ENCODE results near the gene GJB4.

Gene GJB4

DNA sequence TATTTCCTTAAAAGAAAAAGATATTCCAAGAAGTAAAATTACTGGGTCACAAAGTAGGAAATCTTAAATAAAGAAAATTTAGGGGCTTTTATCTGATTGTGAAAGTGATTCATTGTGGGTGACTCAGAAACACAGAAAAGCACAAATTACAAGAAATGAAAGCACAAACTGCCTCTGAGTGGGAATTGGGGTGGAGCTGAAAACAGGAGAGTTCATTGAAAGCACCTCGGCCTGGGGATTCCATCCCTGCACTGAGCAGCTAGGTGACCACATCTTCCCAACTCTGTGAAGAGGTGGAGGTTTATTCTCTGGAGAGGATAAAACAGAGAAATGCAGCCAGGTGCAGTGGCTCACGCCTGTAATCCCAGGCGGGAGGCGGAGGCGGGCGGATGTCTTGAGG, 40.7 kb downstream of the GJB4 start:
- Histone ChIP-seq H2AFZ (ENCODE audit: low read depth, low read length) (no peak overlapping the region), H3K23ac (ENCODE audit: low read length in 2 of 2) (no peak overlapping the region), H3K4me3 (ENCODE audit: insufficient read depth in 1 of 2, low read depth in 1 of 2, low read length in 2 of 2) (no peak overlapping the region), H3K14ac (ENCODE audit: low read length in 2 of 2) (no peak overlapping the region), H2AK5ac (ENCODE audit: low read length, severe bottlenecking) (no peak overlapping the region), H3K36me3 (ENCODE audit: control insufficient read depth in 1 of 2, insufficient read depth in 2 of 2, low read depth in 1 of 2, low read length in 2 of 2) (no peaks in the 10 kb centered on the region), H3K27me3 (ENCODE audit: control insufficient read depth in 1 of 2, insufficient read depth in 1 of 2, low read length in 2 of 2) (peaks cover 3 to 16% of the 10 kb centered on the region in 2 experiments), H2BK5ac (ENCODE audit: low read depth, low read length, poor library complexity, severe bottlenecking) (no peak overlapping the region), H2BK12ac (ENCODE audit: low read length in 2 of 2) (no peak overlapping the region), H2BK15ac (ENCODE audit: low read depth, poor library complexity, severe bottlenecking) (no peak overlapping the region), H4K8ac (ENCODE audit: low read length) (no peak overlapping the region), H2BK120ac (ENCODE audit: low read depth, low read length) (no peak overlapping the region), H4K91ac (ENCODE audit: low read length) (no peak overlapping the region), H3K18ac (ENCODE audit: low read depth in 1 of 2, low read length in 2 of 2) (no peak overlapping the region), H3K4me2 (ENCODE audit: low read length, poor library complexity, severe bottlenecking) (no peak overlapping the region), H3K9ac (ENCODE audit: low read length) (peak overlapping the region; percentile 22), H3K27ac (ENCODE audit: low read length, poor library complexity, severe bottlenecking) (no peak overlapping the region), H3K4me1 (ENCODE audit: control insufficient read depth, insufficient read depth, low read depth, low read length) (no peaks in the 10 kb centered on the region), H3K79me1 (replicated peaks; ENCODE audit: low read length, poor library complexity, severe bottlenecking) (no peaks in the 10 kb centered on the region), H3K9me3 (ENCODE audit: control insufficient read depth, low read length) (peaks cover 7% of the 10 kb centered on the region), H3K4ac (ENCODE audit: low read depth in 1 of 2, low read length in 2 of 2) (no peak overlapping the region)
- 90% methylated on average over 6 of the region's 6 CpGs for WGBS
- DNase-seq: no peak

DNA sequence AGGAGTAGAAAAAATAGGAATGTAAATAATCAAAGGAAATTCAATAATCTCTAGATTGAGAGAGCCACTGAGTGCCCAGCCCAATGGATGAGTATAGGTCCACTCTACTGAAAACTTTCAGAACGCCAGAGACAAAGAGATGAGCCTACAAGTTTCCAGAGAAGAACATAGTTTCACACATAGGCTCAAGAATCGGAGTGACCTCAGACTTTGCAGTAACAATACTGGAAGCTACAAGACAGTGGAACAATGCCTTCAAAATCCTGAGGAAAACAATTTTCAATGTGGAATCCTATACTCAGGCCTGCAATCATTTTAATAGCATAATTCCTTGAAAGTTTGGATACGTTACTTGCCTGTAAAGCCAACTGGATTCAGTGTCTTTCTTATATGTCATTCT, 44.2 kb downstream of the GJB4 start:
- H3K79me1 ChIP-seq (replicated peaks; ENCODE audit: low read length, poor library complexity, severe bottlenecking): no peaks in the 10 kb centered on the region
- no peak overlapping the region for H3K14ac ChIP-seq (ENCODE audit: low read length in 2 of 2)
- no peak for DNase-seq
- H2BK12ac ChIP-seq (ENCODE audit: low read length in 2 of 2): no peak overlapping the region
- no peak overlapping the region for H2BK120ac ChIP-seq (ENCODE audit: low read depth, low read length)
- no peak overlapping the region for H2AK5ac ChIP-seq (ENCODE audit: low read length, severe bottlenecking)
- H3K4me3 ChIP-seq (ENCODE audit: insufficient read depth in 1 of 2, low read depth in 1 of 2, low read length in 2 of 2): no peak overlapping the region
- no peaks in the 10 kb centered on the region for H3K27me3 ChIP-seq (ENCODE audit: control insufficient read depth in 1 of 2, insufficient read depth in 1 of 2, low read length in 2 of 2)
- H4K8ac ChIP-seq (ENCODE audit: low read length): no peak overlapping the region
- H3K4ac ChIP-seq (ENCODE audit: low read depth in 1 of 2, low read length in 2 of 2): no peak overlapping the region
- no peak overlapping the region for H2BK5ac ChIP-seq (ENCODE audit: low read depth, low read length, poor library complexity, severe bottlenecking)
- H3K18ac ChIP-seq (ENCODE audit: low read depth in 1 of 2, low read length in 2 of 2): no peak overlapping the region
- H3K23ac ChIP-seq (ENCODE audit: low read length in 2 of 2): no peak overlapping the region
- H3K9ac ChIP-seq (ENCODE audit: low read length): no peak overlapping the region
- H3K9me3 ChIP-seq (ENCODE audit: control insufficient read depth, low read length): peaks cover 7% of the 10 kb centered on the region
- no peak overlapping the region for H2AFZ ChIP-seq (ENCODE audit: low read depth, low read length)
- H3K27ac ChIP-seq (ENCODE audit: low read length, poor library complexity, severe bottlenecking): no peak overlapping the region
- H4K91ac ChIP-seq (ENCODE audit: low read length): no peak overlapping the region
- no peaks in the 10 kb centered on the region for H3K4me1 ChIP-seq (ENCODE audit: control insufficient read depth, insufficient read depth, low read depth, low read length)
- H3K36me3 ChIP-seq (ENCODE audit: control insufficient read depth in 1 of 2, insufficient read depth in 2 of 2, low read depth in 1 of 2, low read length in 2 of 2): no peaks in the 10 kb centered on the region
- no peak overlapping the region for H3K4me2 ChIP-seq (ENCODE audit: low read length, poor library complexity, severe bottlenecking)
- H2BK15ac ChIP-seq (ENCODE audit: low read depth, poor library complexity, severe bottlenecking): no peak overlapping the region
- WGBS: 75% methylated on average over 3 of the region's 3 CpGs

DNA sequence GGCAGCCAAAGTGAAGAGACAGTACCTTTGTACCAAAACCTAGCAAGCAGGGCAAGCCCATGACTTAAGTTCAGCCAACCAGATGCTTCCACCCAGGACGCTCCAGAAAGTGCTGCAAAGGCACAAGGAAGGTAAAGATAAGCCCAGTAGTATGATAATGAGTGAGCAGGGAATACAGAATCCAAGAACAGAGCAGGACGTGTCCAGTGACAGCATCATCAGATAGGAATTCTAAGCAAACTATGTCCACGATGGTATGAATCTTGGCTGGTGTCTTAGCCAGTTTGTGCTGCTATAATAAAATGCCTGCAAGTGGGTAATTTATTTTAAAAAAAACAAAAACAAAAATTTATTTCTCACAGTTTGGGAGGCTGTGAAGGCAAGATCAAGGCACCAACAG, 46.9 kb downstream of the GJB4 start:
- Histone ChIP-seq H3K14ac (ENCODE audit: low read length in 2 of 2) (no peak overlapping the region), H3K27me3 (ENCODE audit: control insufficient read depth in 1 of 2, insufficient read depth in 1 of 2, low read length in 2 of 2) (no peaks in the 10 kb centered on the region), H3K4ac (ENCODE audit: low read depth in 1 of 2, low read length in 2 of 2) (no peak overlapping the region), H3K9me3 (ENCODE audit: control insufficient read depth, low read length) (peaks cover 7% of the 10 kb centered on the region), H4K91ac (ENCODE audit: low read length) (no peak overlapping the region), H2BK5ac (ENCODE audit: low read depth, low read length, poor library complexity, severe bottlenecking) (no peak overlapping the region), H4K8ac (ENCODE audit: low read length) (no peak overlapping the region), H3K4me2 (ENCODE audit: low read length, poor library complexity, severe bottlenecking) (no peak overlapping the region), H2BK15ac (ENCODE audit: low read depth, poor library complexity, severe bottlenecking) (no peak overlapping the region), H3K9ac (ENCODE audit: low read length) (no peak overlapping the region), H3K18ac (ENCODE audit: low read depth in 1 of 2, low read length in 2 of 2) (no peak overlapping the region), H2BK12ac (ENCODE audit: low read length in 2 of 2) (no peak overlapping the region), H3K4me1 (ENCODE audit: control insufficient read depth, insufficient read depth, low read depth, low read length) (no peaks in the 10 kb centered on the region), H2AFZ (ENCODE audit: low read depth, low read length) (no peak overlapping the region), H3K79me1 (replicated peaks; ENCODE audit: low read length, poor library complexity, severe bottlenecking) (no peaks in the 10 kb centered on the region), H3K4me3 (ENCODE audit: insufficient read depth in 1 of 2, low read depth in 1 of 2, low read length in 2 of 2) (no peak overlapping the region), H2AK5ac (ENCODE audit: low read length, severe bottlenecking) (no peak overlapping the region), H2BK120ac (ENCODE audit: low read depth, low read length) (no peak overlapping the region), H3K27ac (ENCODE audit: low read length, poor library complexity, severe bottlenecking) (no peak overlapping the region), H3K36me3 (ENCODE audit: control insufficient read depth in 1 of 2, insufficient read depth in 2 of 2, low read depth in 1 of 2, low read length in 2 of 2) (no peaks in the 10 kb centered on the region), H3K23ac (ENCODE audit: low read length in 2 of 2) (no peak overlapping the region)
- WGBS: 39% methylated on average over 1 of the region's 3 CpGs
- no peak for DNase-seq

DNA sequence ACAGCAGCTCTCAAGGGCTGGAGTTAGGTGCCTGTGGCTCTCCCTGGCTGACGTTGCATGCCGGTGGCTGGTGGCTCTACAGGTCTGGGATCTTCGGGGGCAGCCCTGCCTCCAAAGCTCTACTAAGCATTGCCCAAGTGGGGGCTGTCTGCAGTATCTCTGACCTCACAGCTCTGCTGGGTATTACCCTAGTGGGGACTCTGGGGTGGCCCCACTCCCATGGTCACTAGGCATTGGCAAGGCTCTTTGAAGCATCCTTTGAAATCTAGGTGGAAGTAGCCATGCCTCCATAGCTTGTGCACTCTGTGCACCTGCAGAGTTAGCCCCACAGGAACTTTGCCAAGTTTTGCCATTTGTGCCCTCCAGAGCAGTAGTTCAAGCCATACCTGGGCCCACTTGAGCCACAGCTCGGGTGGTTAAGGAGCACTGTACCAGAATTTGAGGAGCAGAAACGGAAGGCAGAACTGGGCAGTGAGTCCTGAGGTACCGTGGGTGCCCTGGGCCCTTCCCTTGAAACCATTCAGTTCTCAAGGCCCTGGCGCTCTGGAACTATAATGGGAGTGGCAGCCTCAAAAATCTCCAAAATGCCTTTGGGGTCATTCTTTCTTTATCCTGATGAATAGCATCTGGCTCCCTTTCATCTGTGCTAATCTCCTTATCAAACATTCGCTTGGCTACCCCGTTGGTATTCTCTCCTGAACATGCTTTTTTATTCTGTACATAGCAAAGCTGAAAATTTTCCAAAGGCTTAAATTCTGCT, 48.7 kb downstream of the GJB4 start:
- no peaks in the 10 kb centered on the region for H3K4me1 ChIP-seq (ENCODE audit: control insufficient read depth, insufficient read depth, low read depth, low read length)
- no peak overlapping the region for H3K14ac ChIP-seq (ENCODE audit: low read length in 2 of 2)
- H3K9ac ChIP-seq (ENCODE audit: low read length): no peak overlapping the region
- H2BK15ac ChIP-seq (ENCODE audit: low read depth, poor library complexity, severe bottlenecking): no peak overlapping the region
- no peak for DNase-seq
- H3K79me1 ChIP-seq (replicated peaks; ENCODE audit: low read length, poor library complexity, severe bottlenecking): no peaks in the 10 kb centered on the region
- H4K91ac ChIP-seq (ENCODE audit: low read length): no peak overlapping the region
- H2BK5ac ChIP-seq (ENCODE audit: low read depth, low read length, poor library complexity, severe bottlenecking): no peak overlapping the region
- no peak overlapping the region for H2AFZ ChIP-seq (ENCODE audit: low read depth, low read length)
- no peak overlapping the region for H3K4ac ChIP-seq (ENCODE audit: low read depth in 1 of 2, low read length in 2 of 2)
- no peaks in the 10 kb centered on the region for H3K36me3 ChIP-seq (ENCODE audit: control insufficient read depth in 1 of 2, insufficient read depth in 2 of 2, low read depth in 1 of 2, low read length in 2 of 2)
- peaks cover 7% of the 10 kb centered on the region for H3K9me3 ChIP-seq (ENCODE audit: control insufficient read depth, low read length)
- H4K8ac ChIP-seq (ENCODE audit: low read length): no peak overlapping the region
- H3K4me2 ChIP-seq (ENCODE audit: low read length, poor library complexity, severe bottlenecking): no peak overlapping the region
- no peak overlapping the region for H3K23ac ChIP-seq (ENCODE audit: low read length in 2 of 2)
- 74% methylated on average over 9 of the region's 9 CpGs for WGBS
- H3K18ac ChIP-seq (ENCODE audit: low read depth in 1 of 2, low read length in 2 of 2): no peak overlapping the region
- H2AK5ac ChIP-seq (ENCODE audit: low read length, severe bottlenecking): no peak overlapping the region
- H3K4me3 ChIP-seq (ENCODE audit: insufficient read depth in 1 of 2, low read depth in 1 of 2, low read length in 2 of 2): no peak overlapping the region
- H2BK120ac ChIP-seq (ENCODE audit: low read depth, low read length): no peak overlapping the region
- H2BK12ac ChIP-seq (ENCODE audit: low read length in 2 of 2): no peak overlapping the region
- H3K27me3 ChIP-seq (ENCODE audit: control insufficient read depth in 1 of 2, insufficient read depth in 1 of 2, low read length in 2 of 2): no peaks in the 10 kb centered on the region
- no peak overlapping the region for H3K27ac ChIP-seq (ENCODE audit: low read length, poor library complexity, severe bottlenecking)
